Measurements from ENCODE around the gene RSRC2. TPM values are rescaled to one million over a fixed set of nuclear protein-coding genes. Genes with fewer than 3 reads are reported as not detected.

The RSRC2 gene

DNA sequence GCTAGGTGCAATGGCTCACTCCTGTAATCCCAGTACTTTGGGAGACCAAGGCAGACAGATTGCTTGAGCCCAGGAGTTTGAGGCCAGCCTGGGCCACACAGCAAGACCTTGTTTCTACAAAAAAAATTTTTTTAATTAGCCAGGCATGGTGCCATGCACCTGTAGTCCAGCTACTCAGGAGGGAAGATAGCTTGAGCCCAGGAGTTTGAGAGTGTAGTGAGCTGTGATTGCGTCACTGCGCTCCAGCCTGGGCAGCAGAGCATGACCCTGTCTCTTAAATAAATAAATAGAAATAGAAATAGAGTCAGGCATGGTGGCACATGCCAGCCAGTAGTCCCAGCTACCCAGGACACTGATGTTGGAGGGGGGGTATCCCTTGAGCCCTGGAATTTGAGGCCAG is 67.5 kb downstream of the RSRC2 start:
- H3K9me3 ChIP-seq (replicated peaks; ENCODE audit: low read length) = no peaks in the 10 kb centered on the region
- H3K4me2 ChIP-seq (ENCODE audit: low read length) = no peak overlapping the region
- no peaks in the 10 kb centered on the region for H3K36me3 ChIP-seq (ENCODE audit: insufficient read depth, low read length)
- H3K4me1 ChIP-seq (ENCODE audit: control insufficient read depth, insufficient read depth, low read length) = peaks cover 4% of the 10 kb centered on the region
- H3K4me3 ChIP-seq (ENCODE audit: low read length) = no peak overlapping the region
- no peaks in the 10 kb centered on the region for H3K27me3 ChIP-seq (ENCODE audit: control insufficient read depth, insufficient read depth, low read length)
- H3K9ac ChIP-seq (ENCODE audit: low read depth, low read length) = no peak overlapping the region

DNA sequence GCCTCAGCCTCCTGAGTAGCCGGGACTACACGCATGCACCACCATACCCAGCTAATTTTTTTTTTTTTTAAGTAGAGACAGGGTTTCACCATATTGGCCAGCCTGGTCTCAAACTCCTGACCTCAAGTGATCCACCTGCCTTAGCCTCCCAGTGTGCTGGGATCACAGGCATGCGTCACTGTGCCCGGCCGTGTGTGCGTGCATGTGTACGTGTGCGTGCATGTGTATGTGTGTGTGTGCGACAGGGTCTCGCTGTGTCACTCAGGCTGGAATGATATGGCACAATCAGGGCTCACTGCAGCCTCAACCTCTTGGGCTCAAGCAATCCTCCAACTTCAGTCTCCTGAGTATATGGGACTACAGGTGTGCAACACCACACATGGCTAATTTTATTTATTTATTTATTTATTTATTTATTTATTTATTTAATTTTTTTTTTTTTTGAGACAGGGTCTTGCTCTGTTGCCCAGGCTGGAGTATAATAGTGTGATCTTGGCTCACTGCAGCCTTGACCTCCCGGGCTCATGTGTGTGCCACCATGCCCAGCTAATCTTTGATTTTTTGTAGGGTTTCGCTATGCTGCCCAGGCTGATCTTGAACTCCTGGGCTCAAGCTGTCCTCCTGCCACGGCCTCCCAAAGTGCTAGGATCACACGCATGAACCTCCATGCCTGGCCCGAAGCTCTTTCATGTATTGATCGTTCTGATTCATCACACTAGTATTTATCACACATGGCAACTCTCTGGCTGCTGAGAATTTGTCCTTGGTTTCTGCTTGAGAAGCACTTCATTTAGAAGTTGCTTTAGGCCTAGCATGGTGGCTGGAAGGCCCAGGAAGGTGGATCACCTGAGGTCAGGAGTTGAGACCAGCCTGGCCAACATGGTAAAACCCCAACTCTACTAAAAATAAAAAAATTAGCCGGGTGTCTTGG is 68.4 kb downstream of the RSRC2 start:
- Histone ChIP-seq H3K27me3 (ENCODE audit: control insufficient read depth, insufficient read depth, low read length) (no peaks in the 10 kb centered on the region), H3K4me2 (ENCODE audit: low read length) (no peak overlapping the region), H3K4me3 (ENCODE audit: low read length) (no peak overlapping the region), H3K9me3 (replicated peaks; ENCODE audit: low read length) (no peaks in the 10 kb centered on the region), H3K9ac (ENCODE audit: low read depth, low read length) (no peak overlapping the region), H3K4me1 (ENCODE audit: control insufficient read depth, insufficient read depth, low read length) (no peaks in the 10 kb centered on the region), H3K36me3 (ENCODE audit: insufficient read depth, low read length) (no peaks in the 10 kb centered on the region)

DNA sequence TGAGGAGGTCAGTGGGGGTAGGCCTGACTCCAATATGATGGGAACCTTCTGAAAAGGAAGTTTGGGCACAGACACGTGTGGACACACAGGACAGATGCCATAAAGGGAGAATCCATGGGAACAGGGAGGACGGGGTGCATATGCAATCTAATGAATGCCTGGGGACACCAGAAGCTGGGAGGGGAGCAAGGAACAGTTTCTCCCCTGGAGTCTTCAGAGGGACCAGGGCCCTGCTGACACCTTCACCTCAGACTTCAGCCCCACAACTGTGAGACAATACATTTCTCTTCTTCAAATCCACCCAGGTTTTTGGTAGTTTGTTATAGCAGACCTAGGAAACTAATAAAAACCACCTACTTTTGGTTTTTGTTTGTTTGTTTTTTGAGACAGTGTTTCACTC is 69.1 kb downstream of the RSRC2 start:
- Histone ChIP-seq H3K36me3 (ENCODE audit: insufficient read depth, low read length) (no peaks in the 10 kb centered on the region), H3K4me3 (ENCODE audit: low read length) (no peak overlapping the region), H3K4me2 (ENCODE audit: low read length) (no peak overlapping the region), H3K9me3 (replicated peaks; ENCODE audit: low read length) (no peaks in the 10 kb centered on the region), H3K4me1 (ENCODE audit: control insufficient read depth, insufficient read depth, low read length) (no peaks in the 10 kb centered on the region), H3K27me3 (ENCODE audit: control insufficient read depth, insufficient read depth, low read length) (no peaks in the 10 kb centered on the region), H3K9ac (ENCODE audit: low read depth, low read length) (no peak overlapping the region)

DNA sequence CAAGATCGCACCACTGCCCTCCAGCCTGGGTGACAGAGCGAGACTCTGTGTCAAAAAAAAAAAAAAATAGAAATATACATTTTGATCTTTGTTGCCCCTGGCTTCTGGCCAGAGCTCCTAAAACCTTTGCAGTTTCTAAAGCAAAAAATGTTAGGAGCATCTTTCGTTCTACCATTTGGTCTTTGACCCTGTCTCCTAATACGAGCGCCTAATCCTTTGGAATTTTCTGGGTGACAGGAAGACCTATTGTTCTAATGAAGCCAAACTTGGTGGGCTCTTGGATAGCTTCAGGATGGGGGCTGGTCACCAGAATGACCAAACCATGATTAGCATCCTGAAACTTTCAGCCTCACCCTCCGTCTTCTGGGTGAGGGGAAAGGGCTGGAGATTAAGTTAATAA is 72.0 kb downstream of the RSRC2 start:
- H3K4me1 ChIP-seq (ENCODE audit: control insufficient read depth, insufficient read depth, low read length) = peaks cover under 1% of the 10 kb centered on the region
- no peaks in the 10 kb centered on the region for H3K36me3 ChIP-seq (ENCODE audit: insufficient read depth, low read length)
- no peak overlapping the region for H3K4me3 ChIP-seq (ENCODE audit: low read length)
- no peaks in the 10 kb centered on the region for H3K27me3 ChIP-seq (ENCODE audit: control insufficient read depth, insufficient read depth, low read length)
- no peak overlapping the region for H3K9ac ChIP-seq (ENCODE audit: low read depth, low read length)
- no peak overlapping the region for H3K4me2 ChIP-seq (ENCODE audit: low read length)
- no peaks in the 10 kb centered on the region for H3K9me3 ChIP-seq (replicated peaks; ENCODE audit: low read length)

DNA sequence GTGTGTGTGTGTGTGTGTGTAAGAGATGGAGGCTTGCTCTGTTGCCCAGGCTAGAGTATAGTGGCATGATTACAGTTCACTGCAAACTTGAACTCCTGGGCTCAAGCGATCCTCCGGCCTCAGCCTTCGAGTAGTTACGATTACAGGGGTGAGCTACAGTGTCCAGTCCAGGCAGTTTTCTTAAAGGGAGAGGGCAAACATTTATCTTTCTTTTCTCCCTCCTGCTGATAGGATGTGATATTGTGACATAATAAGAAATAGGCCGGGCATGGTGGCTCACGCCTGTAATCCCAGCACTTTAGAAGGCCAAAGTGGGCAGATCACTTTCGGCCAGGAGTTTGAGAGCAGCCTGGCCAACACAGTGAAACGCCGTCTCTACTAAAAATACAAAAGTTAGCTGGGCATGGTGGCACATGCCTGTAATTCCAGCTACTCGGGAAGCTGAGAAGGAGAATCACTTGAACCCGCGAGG is 72.5 kb downstream of the RSRC2 start:
- no peaks in the 10 kb centered on the region for H3K36me3 ChIP-seq (ENCODE audit: insufficient read depth, low read length)
- H3K9ac ChIP-seq (ENCODE audit: low read depth, low read length) = no peak overlapping the region
- no peak overlapping the region for H3K4me2 ChIP-seq (ENCODE audit: low read length)
- H3K27me3 ChIP-seq (ENCODE audit: control insufficient read depth, insufficient read depth, low read length) = no peaks in the 10 kb centered on the region
- H3K9me3 ChIP-seq (replicated peaks; ENCODE audit: low read length) = no peaks in the 10 kb centered on the region
- no peak overlapping the region for H3K4me3 ChIP-seq (ENCODE audit: low read length)
- peaks cover 4% of the 10 kb centered on the region for H3K4me1 ChIP-seq (ENCODE audit: control insufficient read depth, insufficient read depth, low read length)

Small RNA genes within 50 kb of the gene (small RNA-seq; reads per million reads assigned to genes)
- gene AC026333.1 (not detected), gene RF00411 (not detected)

Measured in skeletal muscle satellite cell (primary cell).